Measurements from ENCODE around the gene GRAP2. TPM values are rescaled to one million over a fixed set of nuclear protein-coding genes. Genes with fewer than 3 reads are reported as not detected.

Gene GRAP2
- total RNA-seq, 2 donors from 2014 or later: 1.2 to 2.1 TPM

DNA sequence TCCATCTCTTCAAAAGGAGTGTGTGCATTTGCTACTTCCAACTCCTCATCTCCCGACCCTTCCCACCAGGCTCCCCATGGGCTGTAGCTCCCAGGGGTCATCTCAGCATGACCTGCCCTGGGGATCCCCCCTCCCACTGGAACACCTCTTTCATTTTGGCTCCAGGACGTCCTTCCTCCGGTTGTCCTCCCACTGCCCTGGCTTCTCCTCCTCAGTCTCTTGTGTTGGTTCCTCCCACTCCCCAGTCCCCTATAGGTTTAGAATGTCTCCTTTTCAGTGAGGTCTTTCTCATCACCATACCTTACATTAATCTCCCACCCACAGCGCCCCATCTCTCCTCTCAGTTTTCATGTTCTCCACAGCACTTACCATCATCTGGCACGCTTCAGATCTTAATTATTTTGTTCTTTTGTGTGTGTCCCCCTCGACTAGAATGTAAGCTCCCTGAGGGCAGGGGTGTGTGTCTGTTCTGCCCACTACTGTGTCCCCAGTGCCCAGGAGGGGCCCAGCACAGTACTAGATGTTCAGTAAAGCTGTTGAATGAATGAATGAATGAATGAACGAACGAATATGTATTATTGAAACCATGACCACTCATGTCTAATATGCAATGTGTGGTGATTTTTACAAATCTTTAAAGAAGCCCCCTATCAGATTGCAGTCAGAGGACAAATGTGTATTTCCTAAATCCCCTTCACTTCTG lies 57.3 kb downstream of the GRAP2 start:
- DNase-seq: no peak
- no peak for ATAC-seq
- intact Hi-C loops (cut with DNase I, micrococcal nuclease): no loop called here

- no peak for ATAC-seq
- no peak for DNase-seq
- intact Hi-C loops (cut with DNase I, micrococcal nuclease): no loop called here
These were observed 58.2 kb downstream of the GRAP2 start for GRCh38 chr22:39958949-39959639.

DNA sequence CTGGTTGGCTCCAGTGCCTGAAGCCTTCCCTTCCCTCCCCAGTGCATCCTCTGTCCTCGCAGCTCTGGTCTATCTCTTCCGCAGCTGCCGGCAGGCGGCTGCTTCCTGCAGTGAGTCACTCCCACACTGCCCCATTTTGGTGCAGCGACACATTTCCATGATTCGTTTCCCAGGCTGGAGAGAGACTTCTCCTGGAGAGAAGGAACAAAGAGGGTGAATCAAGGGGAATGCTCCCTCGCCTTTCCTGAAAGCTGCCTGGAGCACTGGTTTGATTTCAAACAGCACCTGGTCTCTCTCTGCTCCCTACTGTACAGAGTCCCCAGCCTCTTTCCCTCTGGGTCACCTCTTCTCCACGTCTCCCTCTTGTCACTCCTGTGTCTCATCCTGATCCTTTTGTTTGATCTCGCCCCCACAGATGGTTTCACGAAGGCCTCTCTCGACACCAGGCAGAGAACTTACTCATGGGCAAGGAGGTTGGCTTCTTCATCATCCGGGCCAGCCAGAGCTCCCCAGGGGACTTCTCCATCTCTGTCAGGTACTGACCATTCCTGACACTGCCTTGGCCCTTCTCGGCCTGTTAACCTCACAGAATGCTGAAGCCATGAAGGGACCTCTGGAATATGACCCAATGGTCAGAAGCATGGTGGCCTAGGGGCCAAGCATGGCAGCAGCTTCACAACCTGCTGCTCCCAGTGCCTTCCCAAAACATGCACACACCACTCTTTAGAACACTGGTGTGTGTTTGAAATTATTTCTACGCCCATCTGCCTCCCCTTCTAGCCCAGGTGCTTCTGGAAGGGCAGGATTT lies 59.0 kb downstream of the GRAP2 start, which contains the start of gene TMA7B:
Gene TMA7B, plus strand, starts transcription at position 758 of the 808 bp plus-strand sequence. CDS start 3,978 bp downstream, outside the sequence.
- ATAC-seq (peak; percentile 61), DNase-seq (no peak)
- intact Hi-C loops (cut with DNase I, micrococcal nuclease): no loop called here

DNA sequence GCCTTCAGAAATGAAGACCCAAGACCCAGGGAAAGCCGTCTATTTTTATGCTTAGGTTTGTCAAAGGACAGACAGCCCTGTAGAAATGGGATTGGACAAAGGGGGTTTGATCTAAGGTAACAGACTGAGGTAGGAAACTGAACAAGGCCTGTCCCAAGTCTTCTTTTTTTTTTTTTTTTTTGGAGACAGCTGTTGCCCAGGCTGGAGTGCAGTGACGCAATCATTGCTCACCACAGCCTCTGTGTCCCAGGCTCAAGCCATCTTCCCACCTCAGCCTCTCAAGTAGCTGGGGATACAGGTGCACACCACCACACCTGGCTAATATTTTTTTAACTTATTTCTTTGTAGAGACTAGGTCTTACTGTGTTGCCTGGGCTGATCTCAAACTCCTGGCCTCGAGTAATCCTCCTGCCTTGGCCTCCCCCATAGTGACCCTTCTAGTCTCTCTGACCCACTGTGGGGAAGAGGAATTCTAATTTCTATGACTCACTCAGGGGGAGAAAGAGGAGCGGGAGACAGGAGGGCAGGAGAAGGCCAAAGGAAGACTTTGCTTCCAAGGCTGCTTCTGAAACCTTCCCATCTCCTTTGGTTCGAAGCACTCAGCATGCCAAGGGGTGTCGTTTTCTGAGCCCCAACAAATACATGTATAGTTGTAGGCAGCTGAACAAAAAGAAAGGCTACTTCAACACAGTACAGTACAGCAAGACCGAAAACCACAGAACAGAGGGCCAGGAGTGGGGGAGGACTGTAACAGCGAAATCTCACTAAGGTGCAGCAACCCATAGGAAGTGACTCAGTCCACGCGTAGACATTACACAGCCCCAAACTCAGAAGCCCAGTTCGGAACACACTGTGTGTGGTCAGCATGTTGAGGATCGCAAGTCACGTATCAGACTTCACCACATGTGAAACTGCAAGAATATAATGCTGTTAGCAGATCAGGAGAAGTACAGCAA lies 60.2 kb downstream of the GRAP2 start:
- intact Hi-C loops (cut with DNase I, micrococcal nuclease): no loop called here
- peak; percentile 44 for ATAC-seq
- peak in 1 of 2 donors; percentile 38 for DNase-seq

DNA sequence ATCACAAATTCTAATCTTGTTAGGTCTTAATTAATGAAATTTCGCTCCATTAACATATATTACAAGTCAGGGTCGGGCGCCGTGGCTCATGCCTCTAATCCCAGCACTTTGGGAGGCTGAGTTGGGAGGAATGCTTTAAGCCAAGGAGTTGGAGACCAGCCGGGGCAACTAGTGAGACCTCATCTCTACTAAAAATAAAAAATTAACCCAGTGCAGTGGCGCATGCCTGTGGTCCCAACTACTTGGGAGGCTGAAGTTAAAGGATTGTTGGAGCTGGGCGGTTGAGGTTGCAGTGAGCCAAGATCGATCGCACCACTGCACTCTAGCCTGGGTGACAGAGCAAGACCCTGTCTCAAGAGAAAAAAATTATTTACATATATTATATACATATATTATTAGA lies 61.2 kb downstream of the GRAP2 start:
- ATAC-seq (no peak), DNase-seq (no peak)
- intact Hi-C loops (cut with DNase I, micrococcal nuclease): no loop called here

DNA sequence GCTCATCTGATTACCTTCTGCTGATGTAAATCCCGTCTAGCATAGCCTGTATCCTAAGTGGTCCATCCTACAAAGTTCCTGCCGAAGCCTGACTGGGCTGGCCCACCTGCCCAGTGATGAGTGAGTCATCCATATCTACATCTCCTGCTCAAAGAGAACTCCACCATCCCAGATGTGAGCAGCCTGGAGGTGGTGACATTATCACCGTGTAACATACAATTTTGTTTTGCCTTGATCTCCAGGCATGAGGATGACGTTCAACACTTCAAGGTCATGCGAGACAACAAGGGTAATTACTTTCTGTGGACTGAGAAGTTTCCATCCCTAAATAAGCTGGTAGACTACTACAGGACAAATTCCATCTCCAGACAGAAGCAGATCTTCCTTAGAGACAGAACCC lies 64.9 kb downstream of the GRAP2 start:
- DNase-seq: no peak
- no peak for ATAC-seq
- intact Hi-C loops (cut with DNase I, micrococcal nuclease): no loop called here

DNA sequence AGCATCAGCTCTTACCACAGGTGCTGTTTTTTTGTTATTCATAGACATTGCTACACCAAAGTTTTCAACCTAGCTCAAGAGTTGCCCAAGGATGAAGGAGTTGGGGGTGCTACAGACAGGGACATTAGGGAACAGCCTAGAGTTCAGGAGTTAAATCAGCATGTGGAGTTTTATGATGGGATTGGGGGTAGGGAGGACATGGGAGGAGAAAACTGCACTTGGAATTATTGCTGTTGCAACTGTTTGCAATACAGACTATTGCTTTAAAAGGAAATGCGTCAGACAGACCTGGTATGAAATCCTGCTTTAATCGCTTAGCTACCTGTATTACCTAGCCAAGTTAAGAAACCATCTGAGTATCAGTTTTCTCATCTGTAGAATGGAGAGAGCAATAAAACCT lies 65.6 kb downstream of the GRAP2 start:
- intact Hi-C loops (cut with DNase I, micrococcal nuclease): no loop called here
- DNase-seq (no peak), ATAC-seq (peak; percentile 82)

GRCh38 chr22:39967103-39967829 lies 66.4 kb downstream of the GRAP2 start:
- peak; percentile 82 for ATAC-seq
- intact Hi-C loops (cut with DNase I, micrococcal nuclease): no loop called here

GRCh38 chr22:39967996-39968972 lies 67.4 kb downstream of the GRAP2 start:
- no peak for DNase-seq
- ATAC-seq: no peak
- intact Hi-C loops (cut with DNase I, micrococcal nuclease): no loop called here

More at GRCh38 chr22:39967103-39967829, 66.4 kb downstream of the GRAP2 start:
- DNase-seq: peak in 1 of 2 donors; percentile 40

DNA sequence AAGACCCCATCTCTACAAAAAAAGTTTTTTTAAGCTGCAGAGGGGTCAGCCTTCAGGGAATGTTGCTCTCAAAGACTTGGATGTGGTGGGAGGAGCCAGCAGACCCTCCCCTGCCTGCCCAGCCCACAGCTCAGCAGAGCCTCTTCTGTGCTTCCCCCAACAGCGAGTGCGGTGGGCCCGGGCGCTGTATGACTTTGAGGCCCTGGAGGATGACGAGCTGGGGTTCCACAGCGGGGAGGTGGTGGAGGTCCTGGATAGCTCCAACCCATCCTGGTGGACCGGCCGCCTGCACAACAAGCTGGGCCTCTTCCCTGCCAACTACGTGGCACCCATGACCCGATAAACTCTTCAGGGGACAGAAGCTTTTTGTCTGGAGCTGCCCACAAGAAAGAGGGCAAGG lies 69.9 kb downstream of the GRAP2 start:
- intact Hi-C loops (cut with DNase I, micrococcal nuclease): no loop called here
- no peak for ATAC-seq
- DNase-seq: no peak

DNA sequence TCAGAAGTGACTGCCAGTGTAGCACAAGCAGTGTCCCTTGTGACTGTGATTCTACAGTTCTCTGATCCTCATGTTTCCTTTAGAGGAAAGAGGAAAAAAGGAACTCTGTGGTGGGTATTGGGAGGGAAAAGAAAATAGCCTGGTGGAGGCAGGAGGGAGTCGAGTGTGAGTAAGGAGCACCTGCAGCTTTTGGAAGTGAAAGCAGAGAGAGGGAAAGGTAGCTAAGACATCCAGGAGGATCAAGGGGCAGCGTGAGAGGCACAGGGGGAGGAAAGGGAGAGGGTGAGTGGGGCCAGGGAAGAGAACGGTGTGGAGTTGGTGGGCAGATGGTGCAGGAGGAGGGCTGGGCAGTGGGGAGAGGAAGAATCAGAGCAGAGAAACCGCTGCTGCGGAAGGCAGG lies 71.8 kb downstream of the GRAP2 start:
- intact Hi-C loops (cut with DNase I, micrococcal nuclease): no loop called here
- DNase-seq (no peak), ATAC-seq (no peak)

- DNase-seq: no peak
- intact Hi-C loops (cut with DNase I, micrococcal nuclease): no loop called here
- ATAC-seq: no peak
These were observed 72.8 kb downstream of the GRAP2 start for GRCh38 chr22:39973656-39974055.

GRCh38 chr22:39974065-39974464 lies 73.2 kb downstream of the GRAP2 start:
- ATAC-seq (no peak), DNase-seq (no peak)
- intact Hi-C loops (cut with DNase I, micrococcal nuclease): no loop called here

DNA sequence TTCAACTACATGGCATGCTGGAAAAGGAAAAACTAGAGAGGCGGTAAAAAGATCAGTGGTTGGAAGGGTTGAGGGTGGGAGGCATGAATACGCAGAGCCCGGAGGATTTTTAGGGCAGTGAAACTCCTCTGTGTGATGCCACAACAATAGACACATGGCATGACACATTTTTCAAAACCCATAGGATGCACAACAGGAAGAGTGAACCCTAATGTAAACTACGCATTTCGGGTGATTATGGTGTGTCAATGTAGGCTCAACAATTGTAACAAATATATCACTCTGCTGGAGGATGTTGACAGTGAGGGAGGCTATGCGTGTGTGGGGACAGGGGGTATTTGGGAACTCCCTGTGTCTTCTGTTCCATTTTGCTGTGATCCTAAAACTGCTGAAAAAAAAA lies 78.2 kb downstream of the GRAP2 start:
- DNase-seq (no peak), ATAC-seq (no peak)
- intact Hi-C loops (cut with DNase I, micrococcal nuclease): no loop called here

DNA sequence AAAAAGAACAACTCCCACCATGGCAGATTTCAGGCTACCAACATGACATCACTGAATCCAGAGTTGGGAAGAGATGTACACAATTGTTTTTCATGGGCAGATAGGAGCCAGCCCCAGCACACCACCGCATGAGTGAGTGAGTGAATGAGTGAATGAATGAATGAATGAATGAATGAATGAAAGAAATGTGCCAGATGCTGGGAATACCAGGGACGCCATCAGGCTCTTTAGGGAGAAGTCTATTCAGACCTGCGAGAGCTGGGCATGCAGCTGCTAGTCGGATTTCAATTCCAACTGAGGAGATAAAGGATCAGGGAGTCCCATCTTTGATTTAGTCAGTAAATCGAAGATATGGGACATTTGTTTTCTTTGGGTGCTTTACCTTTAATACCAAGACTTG lies 78.6 kb downstream of the GRAP2 start:
- intact Hi-C loops (cut with DNase I, micrococcal nuclease): no loop called here
- no peak for ATAC-seq
- no peak for DNase-seq

- ATAC-seq: no peak
- DNase-seq: no peak
- intact Hi-C loops (cut with DNase I, micrococcal nuclease): no loop called here
These were observed 79.7 kb downstream of the GRAP2 start for GRCh38 chr22:39980596-39980995.

- DNase-seq (no peak), ATAC-seq (no peak)
- intact Hi-C loops (cut with DNase I, micrococcal nuclease): no loop called here
These were observed 82.5 kb downstream of the GRAP2 start for GRCh38 chr22:39983346-39983745.

Measured in left colon (tissue), 2 donors.